Activated CD8-positive, alpha-beta T cell treated with anti-CD3 and anti-CD28 coated beads for 36 hours (primary cell): ENCODE data around the gene GSDMA. TPM values are rescaled to one million over a fixed set of nuclear protein-coding genes. Genes with fewer than 3 reads are reported as not detected.
A peak's percentile ranks its signal among the peaks of the same experiment; 100 is the strongest.

Source experiments
- ATAC-seq: fragments of 200-7000 bp; cut with Tn5 transposase; one replicate; pipeline ENCODE4 v1.10.0; 2021; ENCODE audit warnings: mild to moderate bottlenecking, moderate library complexity
- CTCF ChIA-PET: fragments of 350-600 bp; sonication (Branson Sonifier 250); formaldehyde crosslinking; loops from one replicate; lab custom pipeline; 2021; ENCODE audit warnings: antibody characterized with exemption; lab: Charles Lee
- POLR2A ChIA-PET: fragments of 350-600 bp; sonication (Branson Sonifier 250); formaldehyde crosslinking; loops from one replicate; lab custom pipeline; 2021; ENCODE audit warnings: antibody characterized with exemption; lab: Charles Lee
- DNase-seq: peaks from one replicate; pipeline ENCODE4 v3.0.0-alpha.2; 2020
- H3K27ac Mint-ChIP-seq: one replicate; pipeline ENCODE4 v1.8.0; 2021; ENCODE audit warnings: mild to moderate bottlenecking, mixed read lengths
- H3K27me3 Mint-ChIP-seq: one replicate; pipeline ENCODE4 v1.8.0; 2021; ENCODE audit warnings: mixed read lengths
- H3K36me3 Mint-ChIP-seq: one replicate; pipeline ENCODE4 v1.8.0; 2021; ENCODE audit warnings: low read depth, mixed read lengths
- H3K4me1 Mint-ChIP-seq: one replicate; pipeline ENCODE4 v1.8.0; 2021; ENCODE audit warnings: low read depth, mixed read lengths
- H3K4me3 Mint-ChIP-seq: one replicate; pipeline ENCODE4 v1.8.0; 2021; ENCODE audit warnings: mild to moderate bottlenecking, moderate library complexity, mixed read lengths
- H3K9me3 Mint-ChIP-seq: one replicate; pipeline ENCODE4 v1.8.0; 2021; ENCODE audit warnings: mixed read lengths
- CTCF ChIP-seq: fragments of 200-600 bp; IDR thresholded peaks from one replicate; pipeline ENCODE4 v1.8.0; 2022; ENCODE audit warnings: antibody characterized with exemption, mild to moderate bottlenecking
- intact Hi-C: fragments of 100-400 bp; cut with micrococcal nuclease; formaldehyde crosslinking; loops from one replicate; pipeline ENCODE4 v1.10.0; 2022
- total RNA-seq, 2 experiments: library from RNA; stranded (reverse); gene quantifications; one replicate each; pipeline ENCODE4 v1.2.3, GENCODE V29; 2021

GSDMA gene
- total RNA-seq, 2 experiments from 2014 or later: 1.3 to 1.6 TPM

DNA sequence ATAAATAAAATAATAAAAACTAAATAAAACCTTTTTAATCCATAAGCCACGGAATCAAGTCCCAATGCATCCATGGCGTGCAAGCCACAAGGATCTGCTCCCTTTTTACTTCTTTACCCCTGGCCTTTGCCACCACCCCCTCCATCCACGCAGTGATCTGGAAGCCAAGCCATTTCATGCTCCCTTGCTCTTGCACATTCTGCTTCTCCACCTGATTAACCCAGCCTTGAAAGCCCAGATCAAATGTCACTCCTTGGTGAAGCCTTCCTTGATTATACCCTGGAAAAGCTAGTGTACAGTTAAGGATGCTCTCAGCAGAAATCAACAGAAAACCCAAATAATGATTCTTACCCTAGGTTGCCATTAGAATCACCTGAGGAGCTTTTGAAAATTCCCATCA, 25.4 kb upstream of the GSDMA start:
- Mint-ChIP-seq H3K36me3 (no peaks in the 10 kb centered on the region), H3K27me3 (no peaks in the 10 kb centered on the region), H3K4me3 (no peak overlapping the region), H3K9me3 (no peaks in the 10 kb centered on the region), H3K4me1 (peaks cover 16% of the 10 kb centered on the region), H3K27ac (no peak overlapping the region)
- intact Hi-C loops: no loop called here
- TF ChIP-seq CTCF: no peak
- ATAC-seq: no peak
- POLR2A ChIA-PET: interaction anchor here (1.4 kb wide), 1 partner anchor 10 kb away, joined by 5 read pairs; the partner anchor contains the start of genes LRRC3C and ORMDL3
- CTCF ChIA-PET: interaction anchor here (0.6 to 1.2 kb wide), 3 partner anchors 28 to 316 kb away, joined by 3 to 5 read pairs (median 3); no protein-coding TSS in a partner anchor
- no peak for DNase-seq

GRCh38 chr17:39938140-39938869, 24.5 kb upstream of the GSDMA start:
- Mint-ChIP-seq H3K9me3 (no peaks in the 10 kb centered on the region), H3K27me3 (no peaks in the 10 kb centered on the region), H3K36me3 (no peaks in the 10 kb centered on the region), H3K4me1 (peaks cover 16% of the 10 kb centered on the region), H3K4me3 (no peak overlapping the region), H3K27ac (no peak overlapping the region)
- intact Hi-C loops: no loop called here
- no peak for ATAC-seq
- TF ChIP-seq CTCF: no peak
- ChIA-PET POLR2A (interaction anchor here (1.1 to 3.1 kb wide), 4 partner anchors 9 to 17 kb away, joined by 5 to 8 read pairs (median 6); partner anchors contain the start of genes LRRC3C and ORMDL3), CTCF (interaction anchor here (0.6 to 1.2 kb wide), 3 partner anchors 9 to 304 kb away, joined by 3 read pairs; no protein-coding TSS in a partner anchor)
- DNase-seq: no peak

- TF ChIP-seq CTCF: no peak
- ATAC-seq (no peak), DNase-seq (no peak)
- POLR2A ChIA-PET: interaction anchor here (0.6 to 3.1 kb wide), 6 partner anchors 8 to 74 kb away, joined by 3 to 8 read pairs (median 5); partner anchors contain the start of genes GSDMB and ORMDL3
- CTCF ChIA-PET: interaction anchor here (0.8 to 2.0 kb wide), 5 partner anchors 9 to 284 kb away, joined by 3 to 6 read pairs (median 3); no protein-coding TSS in a partner anchor
- no peaks in the 10 kb centered on the region for H3K9me3 Mint-ChIP-seq
- H3K4me3 Mint-ChIP-seq: no peak overlapping the region
- peaks cover 16% of the 10 kb centered on the region for H3K4me1 Mint-ChIP-seq
- H3K36me3 Mint-ChIP-seq: no peaks in the 10 kb centered on the region
- H3K27me3 Mint-ChIP-seq: no peaks in the 10 kb centered on the region
- intact Hi-C loops: no loop called here
- no peak overlapping the region for H3K27ac Mint-ChIP-seq
Measured at GRCh38 chr17:39939106-39939505, 23.7 kb upstream of the GSDMA start.

DNA sequence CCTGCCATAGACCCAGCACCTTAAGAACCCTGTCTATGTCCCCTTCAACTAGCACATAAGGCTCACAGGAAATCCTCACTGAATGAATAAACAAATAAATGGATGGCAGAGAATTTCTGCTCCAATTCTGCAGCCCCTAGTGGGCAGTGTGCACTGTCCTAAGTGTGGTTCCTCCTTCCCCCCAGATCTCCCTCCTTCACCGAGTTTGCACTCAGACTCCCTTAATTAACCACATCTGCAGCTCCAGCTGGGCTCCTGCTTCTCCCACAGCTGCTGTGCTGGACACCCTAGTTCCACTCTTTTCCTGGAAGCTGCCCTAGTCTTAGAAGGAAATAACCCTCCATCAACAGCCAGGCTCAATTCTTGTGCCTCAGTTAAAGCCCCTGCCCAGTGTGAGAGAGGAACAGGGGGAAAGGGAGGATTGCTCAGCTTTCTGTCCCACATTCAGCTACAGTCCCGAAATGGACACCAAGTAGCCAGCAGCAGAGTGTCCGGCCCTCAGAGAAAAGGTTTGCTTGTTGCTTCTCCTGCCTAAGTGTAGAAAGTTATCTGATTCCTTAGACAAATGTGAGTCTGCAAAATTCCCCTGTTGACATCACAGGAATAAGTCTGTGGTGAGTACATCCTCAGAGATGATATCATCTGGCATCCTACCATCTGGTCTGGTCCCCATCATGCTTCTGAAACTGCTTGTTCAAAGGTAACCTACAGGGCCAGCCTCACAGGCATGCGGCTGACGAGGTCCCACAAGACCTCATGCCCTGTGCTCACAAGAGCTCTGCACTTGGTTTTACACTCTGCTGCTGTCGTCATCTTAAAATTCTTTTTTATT, 23.0 kb upstream of the GSDMA start:
- H3K4me3 Mint-ChIP-seq: no peak overlapping the region
- TF ChIP-seq CTCF: peak; percentile 10
- intact Hi-C loops: no loop called here
- ChIA-PET POLR2A (interaction anchor here (0.6 to 3.1 kb wide), 10 partner anchors 8 to 75 kb away, joined by 3 to 9 read pairs (median 4); partner anchors contain the start of genes GSDMB and ORMDL3), CTCF (interaction anchor here (0.8 to 2.0 kb wide), 9 partner anchors 8 to 318 kb away, joined by 3 to 6 read pairs (median 3); partner anchors contain the start of gene PSMD3)
- peaks cover 16% of the 10 kb centered on the region for H3K4me1 Mint-ChIP-seq
- H3K27ac Mint-ChIP-seq: peak overlapping the region; percentile 68
- DNase-seq (peak; percentile 82), ATAC-seq (peak; percentile 97)
- no peaks in the 10 kb centered on the region for H3K27me3 Mint-ChIP-seq
- no peaks in the 10 kb centered on the region for H3K36me3 Mint-ChIP-seq
- no peaks in the 10 kb centered on the region for H3K9me3 Mint-ChIP-seq
